Measurements from ENCODE around the gene UTS2B.
"Not testable (repeated sequence)": the region's sequence is repeated elsewhere in the genome, so short reads cannot be mapped to it uniquely, and the experiment has no call there.

UTS2B gene

DNA sequence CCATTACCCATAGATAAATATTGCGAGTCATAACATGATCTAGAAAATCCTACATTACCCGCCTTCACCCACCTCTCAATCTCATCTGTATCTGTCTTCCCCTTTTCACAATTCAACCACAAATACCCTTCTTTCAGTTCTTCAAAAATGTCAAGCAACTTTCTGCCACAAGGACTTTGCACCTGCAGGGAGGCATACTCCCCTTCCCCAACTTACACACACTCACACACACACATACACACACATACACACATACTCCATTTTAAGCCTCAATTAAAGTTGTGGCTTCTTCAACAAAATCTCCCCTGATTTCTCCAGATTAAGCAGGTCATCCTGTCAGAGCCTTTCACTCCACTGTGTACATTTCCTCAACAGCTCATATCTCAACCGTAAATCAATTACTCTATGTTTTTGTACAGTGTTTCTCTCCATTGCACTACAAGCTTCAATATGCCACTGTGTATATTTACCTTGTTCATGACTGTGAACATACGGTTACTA, 34.2 kb downstream of the UTS2B start:
- H3K4me3 ChIP-seq (ENCODE audit: low read length) = no peak overlapping the region
- no peak for TF ChIP-seq ZNF274 (IDR thresholded peaks at IDR 0.05; ENCODE audit: low read depth, low read length)

DNA sequence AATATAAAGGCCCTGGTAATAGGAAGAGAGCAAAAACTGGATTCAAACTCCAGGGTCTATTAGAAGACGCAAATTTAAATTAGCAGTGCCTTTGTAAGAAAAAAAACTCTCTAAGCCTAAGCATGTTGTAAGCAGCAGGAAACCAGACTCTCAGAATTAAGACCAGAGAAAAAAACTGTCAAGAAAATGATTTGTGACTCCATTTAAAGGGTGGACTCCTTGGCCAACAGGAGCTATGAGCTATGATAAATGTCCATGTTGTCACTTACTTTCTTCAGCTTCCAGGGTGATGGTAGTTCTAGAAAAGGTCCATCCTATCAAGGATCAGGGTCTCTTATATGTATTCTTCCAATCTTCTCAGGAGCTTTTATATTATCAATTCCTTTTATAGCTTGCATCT, 36.0 kb downstream of the UTS2B start:
- no peak for TF ChIP-seq ZNF274 (IDR thresholded peaks at IDR 0.05; ENCODE audit: low read depth, low read length)
- no peak overlapping the region for H3K4me3 ChIP-seq (ENCODE audit: low read length)

DNA sequence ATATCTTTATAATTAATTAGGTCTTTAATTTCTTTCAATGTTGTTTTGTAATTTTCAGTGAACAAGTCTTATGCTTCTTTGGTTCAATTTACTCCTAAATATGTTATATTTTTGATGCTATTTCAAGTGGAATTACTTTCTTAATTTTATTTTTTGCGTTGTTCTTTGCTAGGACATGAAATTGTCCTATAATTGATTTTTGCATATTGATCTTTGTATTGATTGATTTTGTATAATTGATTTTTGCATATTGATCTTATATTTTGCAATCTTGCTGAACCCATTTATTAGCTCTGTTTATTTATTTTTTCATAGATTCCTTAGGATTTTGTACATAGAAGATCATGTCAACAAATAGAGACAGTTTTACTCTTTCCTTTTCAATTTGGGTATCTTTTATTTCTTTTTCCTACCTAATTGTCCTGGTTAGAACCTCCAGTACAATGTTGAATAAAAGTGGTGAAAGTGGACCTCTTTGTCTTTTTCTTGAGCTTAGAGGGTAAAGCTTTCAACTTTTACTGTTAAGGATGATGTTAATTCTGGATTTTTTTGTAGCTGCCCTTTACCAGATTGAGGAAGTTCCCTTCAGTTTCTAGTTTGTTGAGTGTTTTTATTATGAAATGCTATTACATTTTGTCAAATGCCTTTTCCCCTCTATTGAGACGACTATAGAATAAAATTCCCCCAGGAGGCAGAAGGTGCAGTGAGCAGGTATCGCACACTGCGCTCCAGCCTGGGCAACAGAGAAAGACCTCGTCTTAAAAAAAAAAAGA, 37.9 kb downstream of the UTS2B start:
- H3K4me3 ChIP-seq (ENCODE audit: low read length) = no peak overlapping the region
- no peak for TF ChIP-seq ZNF274 (IDR thresholded peaks at IDR 0.05; ENCODE audit: low read depth, low read length)

DNA sequence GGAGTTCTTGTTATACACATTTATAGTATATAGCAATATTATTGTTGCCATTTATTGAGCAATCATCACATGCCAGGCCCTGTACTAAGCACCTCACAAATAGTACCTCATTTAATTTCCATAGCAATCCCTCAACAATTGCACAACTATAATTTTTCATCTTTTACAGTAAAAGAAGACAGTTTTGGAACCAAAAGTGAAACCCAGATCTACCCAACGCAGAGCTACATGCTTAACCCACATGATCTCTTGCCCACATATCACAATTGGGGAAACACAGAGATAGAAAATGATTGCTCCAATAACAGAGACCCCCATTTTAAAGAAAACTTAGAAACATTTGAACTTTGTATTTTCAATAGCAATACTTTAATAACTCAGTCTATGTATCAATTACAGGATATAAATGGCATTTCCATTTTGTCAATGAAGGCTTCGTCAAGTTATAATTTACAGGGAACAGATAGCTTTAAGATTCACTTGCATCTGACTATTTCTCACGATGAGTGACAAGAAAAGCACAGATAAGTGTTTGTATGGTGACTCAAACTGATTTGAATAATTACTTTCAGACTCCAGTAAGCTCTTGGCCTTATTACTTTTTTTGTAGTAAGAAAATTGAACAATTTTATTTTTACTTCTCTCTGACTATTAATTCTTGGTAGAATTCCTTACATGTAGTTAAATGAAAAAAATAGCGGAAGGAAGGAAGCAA, 39.9 kb downstream of the UTS2B start:
- TF ChIP-seq ZNF274 (IDR thresholded peaks at IDR 0.05; ENCODE audit: low read depth, low read length) = no peak
- H3K4me3 ChIP-seq (ENCODE audit: low read length) = no peak overlapping the region

DNA sequence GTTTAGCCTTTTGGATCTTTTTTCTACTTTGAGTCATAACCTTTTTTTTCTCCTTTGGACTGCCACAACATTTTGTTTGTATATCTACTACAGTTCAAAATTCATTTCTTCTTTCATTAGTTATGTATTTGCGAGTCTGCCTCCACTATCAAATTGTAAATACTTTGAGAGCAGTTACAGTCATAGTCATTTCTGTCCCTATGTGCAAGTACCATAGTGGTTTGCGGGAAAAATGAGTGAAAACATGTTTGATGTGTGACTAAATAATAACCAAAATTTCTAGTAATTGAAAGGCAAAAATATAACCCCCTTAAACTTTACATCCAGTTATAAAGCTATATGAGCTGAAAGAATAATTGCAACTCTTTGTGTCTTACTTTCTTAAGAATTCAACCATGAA, 46.9 kb downstream of the UTS2B start:
- no peak overlapping the region for H3K4me3 ChIP-seq (ENCODE audit: low read length)
- TF ChIP-seq ZNF274 (IDR thresholded peaks at IDR 0.05; ENCODE audit: low read depth, low read length) = no peak

DNA sequence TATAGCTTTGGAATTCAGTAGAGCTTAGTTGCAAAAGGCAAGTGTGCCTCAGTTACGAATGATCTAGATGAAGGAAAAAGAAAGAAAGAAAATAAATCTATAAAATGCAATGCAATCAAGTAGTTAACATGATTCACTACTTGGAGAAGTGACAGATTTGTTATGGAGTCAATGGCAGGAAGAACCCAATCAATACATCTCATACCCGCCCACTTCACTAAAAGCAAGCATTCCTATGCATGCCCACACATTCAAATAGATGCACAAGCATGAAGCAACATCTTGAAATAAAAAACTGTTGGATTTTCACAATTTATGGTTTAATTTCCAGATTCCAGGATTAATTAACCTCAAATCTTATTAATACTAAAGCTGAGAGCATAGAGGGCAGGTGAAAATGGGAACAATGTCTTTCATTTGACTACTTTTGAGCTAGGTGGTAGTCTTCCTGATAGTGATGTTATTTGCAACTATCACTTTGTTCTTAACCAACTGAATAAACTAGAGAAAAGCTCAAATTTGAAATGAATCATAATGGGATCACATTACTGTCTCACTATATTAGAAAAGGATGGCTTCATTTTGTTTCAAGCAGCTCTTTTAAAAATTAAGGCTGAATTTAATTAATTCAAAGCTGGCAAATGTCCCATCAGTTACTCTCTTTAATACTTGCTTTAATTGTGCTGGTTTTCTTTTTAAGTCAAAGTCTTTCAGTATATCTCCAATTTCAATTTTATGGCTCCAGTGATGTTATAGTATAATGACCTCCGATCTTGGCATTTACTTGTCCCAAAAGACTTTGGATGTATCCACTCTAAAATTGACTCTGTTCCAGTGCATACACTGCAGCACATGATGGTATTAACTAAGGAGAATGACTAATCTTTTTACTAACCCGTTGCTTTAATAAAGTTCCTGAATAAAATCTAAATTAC, 47.8 kb downstream of the UTS2B start:
- no peak overlapping the region for H3K4me3 ChIP-seq (ENCODE audit: low read length)
- no peak for TF ChIP-seq ZNF274 (IDR thresholded peaks at IDR 0.05; ENCODE audit: low read depth, low read length)

DNA sequence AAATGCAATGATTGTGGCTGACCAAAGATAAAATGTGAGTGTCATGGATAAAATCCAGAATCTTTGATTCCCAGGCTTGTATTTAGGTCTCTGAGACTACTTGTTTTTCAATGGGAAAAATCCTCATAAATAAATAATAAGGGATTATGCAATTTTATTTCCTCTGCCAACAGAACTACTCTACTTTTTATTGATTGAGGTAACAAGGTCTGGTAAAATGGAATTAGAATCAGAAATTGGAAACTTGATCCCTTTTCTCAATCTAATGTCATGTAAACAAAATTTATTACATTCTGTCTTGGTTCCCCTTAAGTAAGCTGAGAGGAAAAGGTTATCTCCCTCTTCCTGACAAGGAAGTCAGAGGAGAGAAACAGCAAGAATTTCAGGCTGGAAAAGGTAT, 49.4 kb downstream of the UTS2B start:
- TF ChIP-seq ZNF274 (IDR thresholded peaks at IDR 0.05; ENCODE audit: low read depth, low read length) = no peak
- no peak overlapping the region for H3K4me3 ChIP-seq (ENCODE audit: low read length)

DNA sequence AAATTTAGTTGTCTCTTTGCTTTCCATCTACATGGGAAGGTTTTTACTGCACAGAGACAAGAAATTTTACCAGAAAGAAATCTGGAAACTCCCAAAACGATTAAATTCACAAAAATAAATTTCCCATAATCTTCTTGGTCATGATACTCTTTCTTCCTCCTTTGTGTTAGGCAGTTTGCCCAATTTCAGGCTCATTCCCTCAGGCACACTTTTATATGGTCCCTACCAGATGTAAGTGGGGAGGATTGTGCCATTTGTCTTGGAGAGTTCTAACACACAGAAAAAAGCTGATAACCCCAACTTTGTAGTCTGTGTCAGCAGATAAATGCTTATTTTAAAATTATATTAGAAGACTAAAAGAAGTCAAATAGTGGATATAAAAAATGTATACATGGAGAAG, 50.2 kb downstream of the UTS2B start:
- no peak for TF ChIP-seq ZNF274 (IDR thresholded peaks at IDR 0.05; ENCODE audit: low read depth, low read length)
- no peak overlapping the region for H3K4me3 ChIP-seq (ENCODE audit: low read length)

DNA sequence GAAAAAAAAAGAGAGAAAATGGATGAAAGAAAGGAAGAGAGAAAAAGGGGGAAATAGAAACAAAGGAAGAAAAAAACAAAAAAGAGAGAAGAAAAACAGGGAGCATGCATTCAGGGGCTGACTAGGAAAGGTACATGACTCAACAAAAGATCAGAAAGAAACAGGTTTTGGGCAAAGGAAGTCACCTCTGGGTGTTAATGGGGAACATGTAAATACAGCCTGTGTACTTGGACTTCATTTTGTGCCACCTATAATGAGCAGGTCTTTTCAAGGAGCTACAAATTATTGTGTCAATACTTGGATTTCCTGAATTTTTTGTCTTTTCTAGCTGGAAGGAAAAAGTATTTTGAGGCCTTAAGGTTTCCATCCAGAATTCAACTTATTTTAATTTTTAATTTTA, 54.6 kb downstream of the UTS2B start:
- no peak for TF ChIP-seq ZNF274 (IDR thresholded peaks at IDR 0.05; ENCODE audit: low read depth, low read length)
- H3K4me3 ChIP-seq (ENCODE audit: low read length) = no peak overlapping the region

DNA sequence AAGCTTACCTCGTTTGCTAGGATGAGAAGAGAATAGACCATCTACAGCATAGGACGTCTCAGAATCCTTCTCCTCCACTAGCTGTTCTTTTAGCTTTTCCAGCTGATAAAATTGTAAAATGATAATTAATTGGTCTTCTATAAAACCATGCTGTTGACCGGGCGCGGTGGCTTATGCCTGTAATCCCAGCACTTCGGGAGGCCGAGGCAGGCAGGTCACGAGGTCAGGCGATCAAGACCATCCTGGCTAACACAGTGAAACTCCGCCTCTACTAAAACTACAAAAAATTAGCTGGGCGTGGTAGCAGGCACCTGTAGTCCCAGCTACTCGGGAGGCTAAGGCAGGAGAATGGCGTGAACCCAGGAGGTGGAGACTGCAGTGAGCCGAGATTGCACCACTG, 55.1 kb downstream of the UTS2B start:
- H3K4me3 ChIP-seq (ENCODE audit: low read length) = not testable (repeated sequence)

DNA sequence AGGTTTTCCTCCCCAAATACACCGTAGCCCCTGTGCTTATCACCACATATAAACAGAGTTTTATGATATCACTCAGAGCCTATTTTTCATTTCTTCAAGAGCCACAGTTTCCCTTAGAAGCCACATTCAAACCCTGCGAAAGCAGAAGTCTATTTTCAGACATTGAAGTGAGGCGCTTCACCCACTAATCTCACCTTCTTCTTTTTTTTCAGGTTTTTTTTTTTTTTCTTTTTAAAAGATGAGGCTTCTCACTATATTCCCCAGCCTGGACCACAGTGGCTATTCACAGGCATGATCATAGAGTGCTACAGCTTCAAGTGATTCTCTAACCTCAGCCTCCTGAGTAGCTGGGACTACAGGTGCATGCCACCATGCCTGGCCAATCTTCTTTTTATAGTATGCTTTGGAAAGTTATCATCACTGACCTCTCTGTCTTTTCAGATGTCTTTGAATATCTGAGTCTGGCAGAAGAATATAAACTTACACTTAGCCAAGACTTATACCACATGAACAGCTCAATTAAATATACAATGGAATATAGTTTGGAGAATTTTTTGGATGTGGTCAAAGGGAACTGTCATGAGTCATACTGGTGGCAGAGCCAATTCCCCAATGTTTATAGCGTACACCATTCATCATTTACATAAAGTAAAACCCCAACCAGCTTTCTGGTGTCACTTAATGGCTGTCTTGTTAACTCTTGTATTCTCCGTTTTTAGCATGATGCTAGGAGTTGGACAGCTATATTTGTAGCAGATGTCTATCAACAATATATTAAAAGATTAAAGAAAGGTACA, 60.8 kb downstream of the UTS2B start:
- H3K4me3 ChIP-seq (ENCODE audit: low read length) = no peak overlapping the region
- TF ChIP-seq ZNF274 (IDR thresholded peaks at IDR 0.05; ENCODE audit: low read depth, low read length) = no peak

DNA sequence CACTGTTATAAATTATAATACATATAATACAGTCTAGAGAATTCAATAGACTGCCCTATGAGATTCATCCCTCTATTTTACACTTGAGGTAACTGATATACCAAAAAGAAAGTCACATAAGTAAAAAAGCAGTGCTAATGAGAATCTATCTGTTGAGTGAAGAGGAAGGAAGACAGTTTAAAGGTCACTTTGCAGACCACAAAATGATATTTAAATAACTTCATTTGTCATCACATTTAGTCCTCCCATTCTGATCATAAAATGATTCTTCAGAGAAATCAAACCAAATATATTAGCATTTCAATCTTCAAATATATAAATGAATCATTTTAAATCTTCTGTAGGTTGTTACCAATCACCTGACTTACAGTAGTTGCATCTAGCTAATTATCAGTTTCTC, 61.6 kb downstream of the UTS2B start:
- TF ChIP-seq ZNF274 (IDR thresholded peaks at IDR 0.05; ENCODE audit: low read depth, low read length) = no peak
- no peak overlapping the region for H3K4me3 ChIP-seq (ENCODE audit: low read length)

DNA sequence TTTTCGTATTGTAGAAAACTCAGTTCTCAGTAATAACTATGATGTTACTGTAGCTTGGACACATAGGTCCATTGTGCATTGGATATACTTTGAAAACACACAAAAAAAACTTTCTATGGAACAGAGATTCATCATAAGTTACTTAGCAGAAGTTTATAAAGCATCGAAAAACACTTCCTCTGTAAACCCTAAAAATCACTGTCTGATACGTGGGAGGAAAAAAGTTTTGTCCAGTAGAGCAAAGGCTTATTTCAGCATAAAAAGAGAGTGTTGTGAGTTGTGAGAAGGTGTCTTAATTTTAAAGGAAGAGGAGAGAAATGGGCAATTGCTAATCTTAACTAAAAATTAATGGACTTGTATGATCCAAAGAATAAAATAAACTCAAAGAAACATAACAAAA, 66.5 kb downstream of the UTS2B start:
- TF ChIP-seq ZNF274 (IDR thresholded peaks at IDR 0.05; ENCODE audit: low read depth, low read length) = no peak
- H3K4me3 ChIP-seq (ENCODE audit: low read length) = no peak overlapping the region

DNA sequence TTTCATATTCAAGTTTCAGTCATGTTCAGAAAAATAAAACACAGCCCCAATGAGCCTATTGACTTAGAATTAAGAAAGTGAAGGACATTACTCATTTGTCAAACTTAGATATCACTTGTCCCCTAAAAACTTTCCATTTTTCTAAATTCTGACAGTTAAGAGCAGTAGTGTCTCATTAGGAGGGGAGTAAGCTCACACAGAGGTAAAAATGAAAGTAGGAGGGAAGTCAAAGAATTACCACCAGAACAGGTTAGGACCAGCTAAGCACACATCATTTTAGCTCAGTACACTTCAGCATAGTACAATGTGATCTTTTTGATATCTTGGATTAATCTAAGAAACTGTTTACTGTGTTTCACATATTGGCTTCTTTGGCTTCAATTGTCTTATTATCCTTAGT, 67.0 kb downstream of the UTS2B start:
- TF ChIP-seq ZNF274 (IDR thresholded peaks at IDR 0.05; ENCODE audit: low read depth, low read length) = no peak
- H3K4me3 ChIP-seq (ENCODE audit: low read length) = no peak overlapping the region; the same call in 1 of the 2 replicates
